Measurements from ENCODE around the gene CCDC186. TPM values are rescaled to one million over a fixed set of nuclear protein-coding genes. Genes with fewer than 3 reads are reported as not detected.

The CCDC186 gene
- total RNA-seq, 2 experiments from 2014 or later: 10.5 to 11.6 TPM

DNA sequence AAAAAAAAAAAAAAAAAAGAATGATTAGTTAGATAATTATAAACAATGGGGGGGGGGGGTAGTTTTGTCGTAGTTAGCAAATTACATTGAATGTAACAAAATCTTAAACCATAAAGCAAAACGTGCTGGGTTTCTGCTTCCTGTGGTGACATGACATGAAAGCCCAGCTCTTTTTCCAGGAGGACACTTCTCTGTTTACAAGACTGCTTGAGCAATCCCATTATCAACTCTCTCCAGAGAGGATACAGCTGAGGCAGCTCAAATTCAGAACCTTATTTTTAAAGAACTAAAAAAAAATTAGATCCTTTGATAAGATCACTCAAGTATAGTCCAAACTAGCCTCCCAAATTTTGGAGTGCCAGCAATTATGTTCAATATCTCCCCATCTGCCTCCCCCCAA lies 71.7 kb downstream of the CCDC186 start:
- H3K4me1 Mint-ChIP-seq (ENCODE audit: low read depth): peaks cover 31% of the 10 kb centered on the region
- no peak overlapping the region for H3K27ac Mint-ChIP-seq
- no peaks in the 10 kb centered on the region for H3K9me3 Mint-ChIP-seq
- H3K27me3 Mint-ChIP-seq: peaks cover 29% of the 10 kb centered on the region
- intact Hi-C loops (cut with micrococcal nuclease): loop anchor here (5.0 to 10.0 kb wide), 2 partner anchors 240 to 397 kb away; no protein-coding TSS in a partner anchor
- no peak overlapping the region for H3K4me3 Mint-ChIP-seq
- ChIA-PET CTCF (interaction anchor here (0.9 to 8.2 kb wide), 6 partner anchors 12 to 397 kb away, joined by 3 to 87 read pairs (median 4); no protein-coding TSS in a partner anchor), POLR2A (no interaction called here)
- TF ChIP-seq, protein P1, sequence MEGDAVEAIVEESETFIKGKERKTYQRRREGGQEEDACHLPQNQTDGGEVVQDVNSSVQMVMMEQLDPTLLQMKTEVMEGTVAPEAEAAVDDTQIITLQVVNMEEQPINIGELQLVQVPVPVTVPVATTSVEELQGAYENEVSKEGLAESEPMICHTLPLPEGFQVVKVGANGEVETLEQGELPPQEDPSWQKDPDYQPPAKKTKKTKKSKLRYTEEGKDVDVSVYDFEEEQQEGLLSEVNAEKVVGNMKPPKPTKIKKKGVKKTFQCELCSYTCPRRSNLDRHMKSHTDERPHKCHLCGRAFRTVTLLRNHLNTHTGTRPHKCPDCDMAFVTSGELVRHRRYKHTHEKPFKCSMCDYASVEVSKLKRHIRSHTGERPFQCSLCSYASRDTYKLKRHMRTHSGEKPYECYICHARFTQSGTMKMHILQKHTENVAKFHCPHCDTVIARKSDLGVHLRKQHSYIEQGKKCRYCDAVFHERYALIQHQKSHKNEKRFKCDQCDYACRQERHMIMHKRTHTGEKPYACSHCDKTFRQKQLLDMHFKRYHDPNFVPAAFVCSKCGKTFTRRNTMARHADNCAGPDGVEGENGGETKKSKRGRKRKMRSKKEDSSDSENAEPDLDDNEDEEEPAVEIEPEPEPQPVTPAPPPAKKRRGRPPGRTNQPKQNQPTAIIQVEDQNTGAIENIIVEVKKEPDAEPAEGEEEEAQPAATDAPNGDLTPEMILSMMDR (IDR thresholded peaks at IDR 0.05): no peak
- ATAC-seq (no peak), DNase-seq (no peak)
- H3K36me3 Mint-ChIP-seq (ENCODE audit: low read depth): no peaks in the 10 kb centered on the region

GRCh38 chr10:114100848-114101741 lies 72.9 kb downstream of the CCDC186 start:
- ATAC-seq: peak; percentile 74
- CTCF ChIA-PET: interaction anchor here (1.0 to 8.2 kb wide), 5 partner anchors 13 to 396 kb away, joined by 3 to 87 read pairs (median 4); no protein-coding TSS in a partner anchor
- Mint-ChIP-seq H3K4me3 (peak overlapping the region; percentile 52), H3K27ac (no peak overlapping the region), H3K27me3 (peaks cover 29% of the 10 kb centered on the region), H3K9me3 (no peaks in the 10 kb centered on the region), H3K4me1 (ENCODE audit: low read depth) (peaks cover 42% of the 10 kb centered on the region), H3K36me3 (ENCODE audit: low read depth) (no peaks in the 10 kb centered on the region)
- intact Hi-C loops (cut with micrococcal nuclease): loop anchor here (5.0 to 10.0 kb wide), 2 partner anchors 239 to 396 kb away; no protein-coding TSS in a partner anchor
- DNase-seq: peak; percentile 36
- POLR2A ChIA-PET: interaction anchor here (1.1 kb wide), 1 partner anchor 13 kb away, joined by 3 read pairs; no protein-coding TSS in a partner anchor
- TF ChIP-seq, protein P1 (IDR thresholded peaks at IDR 0.05): no peak

DNA sequence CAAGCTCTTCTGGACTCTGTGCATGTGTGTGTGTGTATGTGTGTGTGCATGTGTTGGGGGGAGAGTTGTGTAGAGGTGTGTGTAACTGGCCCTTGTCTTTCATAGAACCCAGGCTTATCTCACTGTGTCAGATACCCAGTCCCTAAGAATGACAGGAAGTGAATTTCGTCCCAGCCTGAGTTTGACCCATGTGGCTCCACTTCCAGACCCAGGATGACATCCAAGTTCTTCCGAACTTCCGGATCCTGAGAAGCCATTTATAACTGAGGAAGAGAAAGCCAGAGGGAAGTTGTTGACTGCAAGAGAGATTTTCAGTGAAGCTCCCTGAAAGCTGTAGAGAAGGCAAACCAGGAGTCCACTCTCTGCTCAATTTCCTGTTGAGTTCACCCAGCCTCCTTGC lies 77.1 kb downstream of the CCDC186 start:
- no peak overlapping the region for H3K4me3 Mint-ChIP-seq
- no peak for DNase-seq
- H3K27me3 Mint-ChIP-seq: peaks cover 23% of the 10 kb centered on the region
- TF ChIP-seq, protein P1 (IDR thresholded peaks at IDR 0.05): no peak
- H3K36me3 Mint-ChIP-seq (ENCODE audit: low read depth): no peaks in the 10 kb centered on the region
- no peak overlapping the region for H3K27ac Mint-ChIP-seq
- intact Hi-C loops (cut with micrococcal nuclease): no loop called here
- H3K9me3 Mint-ChIP-seq: peaks cover 3% of the 10 kb centered on the region
- H3K4me1 Mint-ChIP-seq (ENCODE audit: low read depth): peaks cover 50% of the 10 kb centered on the region
- ChIA-PET CTCF (interaction anchor here (1.1 to 1.2 kb wide), 2 partner anchors 8 to 225 kb away, joined by 3 read pairs; no protein-coding TSS in a partner anchor), POLR2A (interaction anchor here (1.3 kb wide), 1 partner anchor 10 kb away, joined by 4 read pairs; no protein-coding TSS in a partner anchor)
- ATAC-seq: no peak

- DNase-seq (no peak), ATAC-seq (peak; percentile 62)
- Mint-ChIP-seq H3K4me3 (no peak overlapping the region), H3K27ac (no peak overlapping the region), H3K27me3 (peaks cover 14% of the 10 kb centered on the region), H3K36me3 (ENCODE audit: low read depth) (no peaks in the 10 kb centered on the region), H3K4me1 (ENCODE audit: low read depth) (peaks cover 42% of the 10 kb centered on the region), H3K9me3 (peaks cover 3% of the 10 kb centered on the region)
- ChIA-PET CTCF (interaction anchor here (1.1 to 1.2 kb wide), 2 partner anchors 9 to 223 kb away, joined by 3 read pairs; no protein-coding TSS in a partner anchor), POLR2A (interaction anchor here (1.1 to 1.4 kb wide), 3 partner anchors 9 to 414 kb away, joined by 3 to 4 read pairs (median 3); no protein-coding TSS in a partner anchor)
- intact Hi-C loops (cut with micrococcal nuclease): no loop called here
- TF ChIP-seq, protein P1 (IDR thresholded peaks at IDR 0.05): no peak
Measured at GRCh38 chr10:114095559-114096337, 78.3 kb downstream of the CCDC186 start.
